Heart left ventricle (tissue), 16 donors: Measurements from ENCODE around the gene GNAO1. TPM values are rescaled to one million over a fixed set of nuclear protein-coding genes. Genes with fewer than 3 reads are reported as not detected.

Source experiments
- ATAC-seq, 4 donors: fragments of 200-7000 bp; cut with Tn5 transposase; one replicate each; pipeline ENCODE4 v1.9.1; 2020 to 2022; ENCODE audit warnings: moderate library complexity in 4 of 4, mild to moderate bottlenecking in 3 of 4, moderate number of reproducible peaks in 1 of 4
- DNase-seq, 5 donors: peaks; one replicate each; pipeline ENCODE4 v3.0.0-alpha.2; 2020
- H3K27ac ChIP-seq, 12 donors: fragments of 200-600 bp; sonication (generic) in 4 of 12; one replicate each; pipeline versions ENCODE4 v1.5.0 to v1.8.0; 2016 to 2022; ENCODE audit warnings: mild to moderate bottlenecking in 2 of 12
- H3K27me3 ChIP-seq, 9 donors: fragments of 200-600 bp; sonication (generic) in 2 of 9; one replicate each; pipeline versions ENCODE4 v1.5.1 to v1.8.0; 2016 to 2022; ENCODE audit warnings: mild to moderate bottlenecking in 3 of 9
- H3K36me3 ChIP-seq, 9 donors: fragments of 200-600 bp; sonication (generic) in 2 of 9; one replicate each; pipeline versions ENCODE4 v1.5.0 to v1.8.0; 2018 to 2022; ENCODE audit warnings: mild to moderate bottlenecking in 2 of 9
- H3K4me1 ChIP-seq, 12 donors: fragments of 200-600 bp; sonication (generic) in 4 of 12; one replicate each; pipeline versions ENCODE4 v1.5.0 to v1.8.0; 2016 to 2022; ENCODE audit warnings: mild to moderate bottlenecking in 3 of 12
- H3K4me3 ChIP-seq, 12 donors: fragments of 200-600 bp; sonication (generic) in 4 of 12; one replicate each; pipeline versions ENCODE4 v1.5.0 to v1.8.0; 2017 to 2022; ENCODE audit warnings: mild to moderate bottlenecking in 9 of 12, moderate library complexity in 4 of 12
- H3K9me3 ChIP-seq, 12 donors: fragments of 200-600 bp; sonication (generic) in 4 of 12; one replicate each; pipeline versions ENCODE4 v1.5.0 to v1.8.0; 2016 to 2022; ENCODE audit warnings: mild to moderate bottlenecking in 1 of 12
- POLR2A ChIP-seq, 2 donors: fragments of 450-650 bp; IDR thresholded peaks; one replicate each; pipeline ENCODE4 v1.6.1; 2017; ENCODE audit warnings: antibody characterized with exemption in 2 of 2, mild to moderate bottlenecking in 2 of 2, moderate library complexity in 2 of 2
- WGBS, 4 donors: extraction: QIAGEN DNeasy Blood & Tissue Kit in 2 of 4; methylation state at CpG; one replicate each; pipeline versions ENCODE4 v1.1.5 to v1.1.7; 2013 to 2018; 5-methylcytosine and 5-hydroxymethylcytosine counted together
- intact Hi-C, 10 donors: fragments of 100-400 bp; cut with DNase I; formaldehyde crosslinking; loops; one replicate each; pipeline versions ENCODE4 v1.11.1 to v1.14.2; 2022
- microRNA-seq, 4 donors: library from miRNA; unstranded; fragments of <30 nt; microRNA quantifications; one replicate each; pipeline versions ENCODE4 to v1.2.0, GENCODE V29; 2017 to 2020
- polyA plus RNA-seq, 2 donors: library from polyadenylated mRNA; stranded (reverse); fragments of 200-250 nt; gene quantifications; one replicate each; pipeline ENCODE4 v1.2.3, GENCODE V29; 2013
- total RNA-seq, 9 donors: library from RNA; depleted of rRNA in 2 of 9; stranded (reverse); fragments of >200 nt in 2 of 9; fragmentation: NEBNext Ultra II Directional in 3 of 9; extraction: Animal tissue kit (Norgen Biotek cat#: 25700) in 3 of 9; gene quantifications; one replicate each; pipeline versions ENCODE4 v1.1.0 to v1.2.4, GENCODE V29; 2016 to 2023
- TF ChIP-seq, protein P1 (sequence below), 12 donors: fragments of 200-600 bp; sonication (generic) in 4 of 12; IDR thresholded peaks; one replicate each; pipeline versions ENCODE4 v1.5.0 to v1.8.0; 2018 to 2022; ENCODE audit warnings: antibody characterized with exemption in 12 of 12, mild to moderate bottlenecking in 5 of 12
- donor health status: ischemic (EF 13 %, LVEDD 7.1; RV severe dilation, severe dysfunction).
- donor health status: healthy with polysubstance abuse.
- donor health status: DM: no; HTN: yes; CAD: no.
- donor health status: DM: no; HTN: no; CAD: no.
- donor health status: ischemic (EF 25% LVEDD 6.9; RV normal size, moderate dysfunction).
- donor health status: ischemic (EF 25% LVEDD 5.7; RV mildly dilated, moderate dysfunction).
- donor health status: healthy.
- donor health status: DM: yes; HTN: yes; CAD: no.
- donor health status: ischemic (EF 35%, LVEDD 5.7; RV mildly dilated, moderate dysfunction).
- donor health status: nonischemic (EF 11% LVEDD 7.7; RV severe dilation, severe dysfunction).
- donor health status: DM: yes; HTN: yes; CAD: no.
- donor health status: PGD.
- donor health status: ischemic (EF 29% LVEDD 5.4; RV normal size, mild dysfunction).
- donor health status: nonischemic (EF 23%, LVEDD 6.1; RV moderate dilation, normal function).

GNAO1 gene
- total and polyA plus RNA-seq, 11 donors, result 1.4 to 26.8 (median 12.0) TPM

DNA sequence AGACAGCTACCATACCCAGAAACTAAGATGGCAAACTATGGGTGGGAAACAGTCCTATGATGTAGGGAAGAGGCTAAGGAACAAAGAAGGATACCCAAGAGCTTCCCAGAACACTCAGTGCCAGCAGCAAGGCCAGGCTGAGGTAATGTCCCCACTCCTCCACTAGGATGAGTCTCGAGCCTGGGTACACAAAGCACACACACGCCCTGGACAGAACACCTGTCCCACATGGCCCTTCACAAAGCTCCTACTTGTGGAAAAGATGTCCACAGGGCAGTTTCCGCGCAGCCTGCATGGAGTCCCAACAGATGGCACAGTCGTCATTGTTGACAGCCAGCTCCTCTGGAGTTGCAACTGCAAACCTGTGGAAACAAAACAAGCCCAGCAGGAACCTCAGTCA lies 210.2 kb downstream of the GNAO1 start:
- no peaks in the 10 kb centered on the region for H3K9me3 ChIP-seq
- intact Hi-C loops, result no loop called here
- H3K36me3 ChIP-seq, result peaks cover 6 to 85% (median 67%) of the 10 kb centered on the region in 9 donors
- no peak overlapping the region for H3K27ac ChIP-seq
- DNase-seq (no peak), ATAC-seq (no peak)
- H3K4me1 ChIP-seq, result peaks cover 0 to 3% (median 0%) of the 10 kb centered on the region in 12 donors
- TF ChIP-seq, protein P1, sequence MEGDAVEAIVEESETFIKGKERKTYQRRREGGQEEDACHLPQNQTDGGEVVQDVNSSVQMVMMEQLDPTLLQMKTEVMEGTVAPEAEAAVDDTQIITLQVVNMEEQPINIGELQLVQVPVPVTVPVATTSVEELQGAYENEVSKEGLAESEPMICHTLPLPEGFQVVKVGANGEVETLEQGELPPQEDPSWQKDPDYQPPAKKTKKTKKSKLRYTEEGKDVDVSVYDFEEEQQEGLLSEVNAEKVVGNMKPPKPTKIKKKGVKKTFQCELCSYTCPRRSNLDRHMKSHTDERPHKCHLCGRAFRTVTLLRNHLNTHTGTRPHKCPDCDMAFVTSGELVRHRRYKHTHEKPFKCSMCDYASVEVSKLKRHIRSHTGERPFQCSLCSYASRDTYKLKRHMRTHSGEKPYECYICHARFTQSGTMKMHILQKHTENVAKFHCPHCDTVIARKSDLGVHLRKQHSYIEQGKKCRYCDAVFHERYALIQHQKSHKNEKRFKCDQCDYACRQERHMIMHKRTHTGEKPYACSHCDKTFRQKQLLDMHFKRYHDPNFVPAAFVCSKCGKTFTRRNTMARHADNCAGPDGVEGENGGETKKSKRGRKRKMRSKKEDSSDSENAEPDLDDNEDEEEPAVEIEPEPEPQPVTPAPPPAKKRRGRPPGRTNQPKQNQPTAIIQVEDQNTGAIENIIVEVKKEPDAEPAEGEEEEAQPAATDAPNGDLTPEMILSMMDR (IDR thresholded peaks at IDR 0.05), result no peak
- TF ChIP-seq POLR2A (IDR thresholded peaks at IDR 0.05), result no peak
- no peak overlapping the region for H3K4me3 ChIP-seq
- WGBS, 4 donors, result 77 to 92% (median 88%) methylated on average over 5 of the region's 5 CpGs
- no peaks in the 10 kb centered on the region for H3K27me3 ChIP-seq

GRCh38 chr16:56405977-56406672 lies 214.8 kb downstream of the GNAO1 start:
- no peak overlapping the region for H3K27ac ChIP-seq

More at GRCh38 chr16:56405977-56406672, 214.8 kb downstream of the GNAO1 start:
- WGBS, 4 donors, result 72 to 98% (median 82%) methylated on average over 4 of the region's 4 CpGs
- no peak overlapping the region for H3K4me3 ChIP-seq
- peaks cover 8 to 94% (median 77%) of the 10 kb centered on the region in 9 donors for H3K36me3 ChIP-seq
- no peaks in the 10 kb centered on the region for H3K9me3 ChIP-seq
- no peaks in the 10 kb centered on the region for H3K27me3 ChIP-seq
- no peaks in the 10 kb centered on the region for H3K4me1 ChIP-seq
- ATAC-seq (no peak), DNase-seq (no peak)
- intact Hi-C loops, result no loop called here
- no peak for TF ChIP-seq POLR2A (IDR thresholded peaks at IDR 0.05)
- TF ChIP-seq, protein P1 (IDR thresholded peaks at IDR 0.05), result no peak

Small RNA genes lying within 50 kb of the gene (microRNA-seq; reads per million reads assigned to microRNA genes)
- gene MIR3935, result 0 reads per million in 4 donors

Other genes starting within 250 kb of the GNAO1 start
- gene AMFR, start 234.1 kb downstream of the GNAO1 start, total RNA-seq, result 100 to 1,000 TPM in 2 of 9 donors, 10 to 100 TPM in 7; 57.1 to 146 (median 84.8) TPM
- 10 to 100 TPM; 26.4 to 97.4 TPM for gene AMFR, start 234.1 kb downstream of the GNAO1 start, polyA plus RNA-seq